PC-3 (cell line): ENCODE measurements around the gene ZBTB16.

Experiments used
- CTCF ChIP-seq: fragments of 300-600 bp; sonication (generic); conservative IDR thresholded peaks from 2 replicates; pipeline ENCODE4 v1.5.1; 2017; ENCODE audit warnings: antibody characterized with exemption, low read depth, mild to moderate bottlenecking, low read length
- EZH2 ChIP-seq: fragments of 300-600 bp; sonication (generic); IDR thresholded peaks from one replicate; pipeline ENCODE4 v1.6.1; 2017; ENCODE audit warnings: antibody characterized with exemption, mild to moderate bottlenecking, low read length; ENCODE audit not compliant: unreplicated experiment
- EZH2phosphoT487 ChIP-seq: fragments of 300-600 bp; sonication (generic); IDR thresholded peaks from 2 replicates; pipeline ENCODE4 v1.6.1; 2018; ENCODE audit warnings: mild to moderate bottlenecking, antibody characterized with exemption, low read length, borderline replicate concordance

- no peak for TF ChIP-seq CTCF
- no peak for TF ChIP-seq EZH2phosphoT487
- no peak for TF ChIP-seq EZH2
These were observed 9.1 kb upstream of the ZBTB16 start for GRCh38 chr11:114050258-114050927.
